B cell (primary cell): ENCODE data around the gene SYT4. TPM values are rescaled to one million over a fixed set of nuclear protein-coding genes. Genes with fewer than 3 reads are reported as not detected.

Source experiments
- ATAC-seq: fragments of 200-7000 bp; cut with Tn5 transposase; one replicate; pipeline ENCODE4 v1.10.0; 2021; ENCODE audit warnings: low read depth, mild to moderate bottlenecking, moderate number of reproducible peaks, moderate library complexity
- CTCF ChIA-PET: fragments of 350-600 bp; sonication (Branson Sonifier 250); formaldehyde crosslinking; loops from one replicate; lab custom pipeline; 2021; ENCODE audit warnings: antibody characterized with exemption, inconsistent platforms; lab: Charles Lee
- POLR2A ChIA-PET: fragments of 350-600 bp; sonication (Branson Sonifier 250); formaldehyde crosslinking; loops from one replicate; lab custom pipeline; 2021; ENCODE audit warnings: antibody characterized with exemption; lab: Charles Lee
- DNase-seq: peaks from one replicate; pipeline ENCODE4 v3.0.0; 2013
- H2AFZ ChIP-seq: 2 replicates; pipeline ENCODE4 v1.6.1; 2012; ENCODE audit warnings: mild to moderate bottlenecking, low read depth, low read length; ENCODE audit not compliant: insufficient read depth, poor library complexity, severe bottlenecking
- H3K27ac ChIP-seq, 2 donors: 1 replicate in 1 of 2; 2 replicates in 1 of 2; pipeline ENCODE4 v1.5.1; 2012 to 2013; ENCODE audit warnings: low read length in 2 of 2, mild to moderate bottlenecking in 2 of 2, moderate library complexity in 1 of 2
- H3K27me3 ChIP-seq, 4 experiments: fragments of 200-600 bp in 1 of 4; sonication (generic) in 1 of 4; replicated peaks in 1 of 4; 1 replicate in 2 of 4; 2 replicates in 2 of 4; pipeline versions ENCODE4 v1.6.1 to v1.7.0; 2013 to 2016; ENCODE audit warnings: low read length in 3 of 4, mild to moderate bottlenecking in 2 of 4, mixed read lengths in 1 of 4, moderate library complexity in 1 of 4; ENCODE audit not compliant: insufficient read depth in 4 of 4, control insufficient read depth in 3 of 4; ENCODE audit errors: control extremely low read depth in 1 of 4
- H3K36me3 ChIP-seq, 2 experiments: replicated peaks in 1 of 2; 1 replicate in 1 of 2; 2 replicates in 1 of 2; pipeline versions ENCODE4 v1.6.1 to v1.7.1; 2013; ENCODE audit warnings: low read length in 1 of 2; ENCODE audit not compliant: insufficient read depth in 2 of 2, control insufficient read depth in 1 of 2; ENCODE audit errors: control extremely low read depth in 1 of 2, extremely low read depth in 1 of 2
- H3K4me1 ChIP-seq, 2 donors: fragments of 200-600 bp in 1 of 2; sonication (generic) in 1 of 2; 1 replicate in 1 of 2; 2 replicates in 1 of 2; pipeline versions ENCODE4 v1.5.1 to v1.6.1; 2013 to 2017; ENCODE audit warnings: low read length in 2 of 2; ENCODE audit not compliant: control insufficient read depth in 2 of 2, insufficient read depth in 2 of 2
- H3K4me2 ChIP-seq: replicated peaks from 2 replicates; pipeline ENCODE3; 2012; ENCODE audit warnings: mild to moderate bottlenecking, low read depth, low read length; ENCODE audit not compliant: poor library complexity, severe bottlenecking
- H3K4me3 ChIP-seq, 5 experiments: fragments of 200-600 bp in 1 of 5; sonication (generic) in 1 of 5; 1 replicate in 3 of 5; 2 replicates in 2 of 5; pipeline versions ENCODE4 v1.5.1 to v1.7.0; 2011 to 2016; ENCODE audit warnings: low read length in 4 of 5, mild to moderate bottlenecking in 4 of 5, low read depth in 2 of 5, control low read depth in 1 of 5, moderate library complexity in 1 of 5; ENCODE audit not compliant: insufficient read depth in 1 of 5; ENCODE audit errors: control extremely low read depth in 1 of 5, extremely low read depth in 1 of 5
- H3K79me2 ChIP-seq: fragments of 200-600 bp; sonication (generic); one replicate; pipeline ENCODE4 v1.6.0; 2016; ENCODE audit warnings: low read length; ENCODE audit not compliant: control insufficient read depth, insufficient read depth
- H3K9ac ChIP-seq: fragments of 200-600 bp; sonication (generic); 2 replicates; pipeline ENCODE4 v1.6.1; 2017; ENCODE audit warnings: mild to moderate bottlenecking, low read length, moderate library complexity
- H3K9me3 ChIP-seq, 3 donors: one replicate each; pipeline versions ENCODE4 v1.6.1 to v1.7.1; 2013; ENCODE audit warnings: low read length in 2 of 3; ENCODE audit not compliant: control insufficient read depth in 2 of 3, insufficient read depth in 1 of 3; ENCODE audit errors: control extremely low read depth in 1 of 3
- H4K20me1 ChIP-seq: 2 replicates; pipeline ENCODE4 v1.6.0; 2012; ENCODE audit warnings: mild to moderate bottlenecking, low read length; ENCODE audit not compliant: insufficient read depth, control insufficient read depth, poor library complexity, severe bottlenecking
- H3K27ac Mint-ChIP-seq: one replicate; pipeline ENCODE4 v1.8.0; 2021; ENCODE audit warnings: mixed read lengths
- H3K27me3 Mint-ChIP-seq: one replicate; pipeline ENCODE4 v1.8.0; 2021; ENCODE audit warnings: mixed read lengths
- H3K4me1 Mint-ChIP-seq: one replicate; pipeline ENCODE4 v1.8.0; 2021; ENCODE audit warnings: mixed read lengths
- H3K4me3 Mint-ChIP-seq: one replicate; pipeline ENCODE4 v1.8.0; 2021; ENCODE audit warnings: mixed read lengths
- H3K9me3 Mint-ChIP-seq: one replicate; pipeline ENCODE4 v1.8.0; 2022; ENCODE audit warnings: mixed read lengths; ENCODE audit not compliant: insufficient read depth
- CTCF ChIP-seq: fragments of 200-600 bp; IDR thresholded peaks from one replicate; pipeline ENCODE4 v1.8.0; 2022; ENCODE audit warnings: antibody characterized with exemption, mild to moderate bottlenecking
- EZH2 ChIP-seq: IDR thresholded peaks from 2 replicates; pipeline ENCODE4 v1.6.1; 2012; ENCODE audit warnings: borderline replicate concordance, low read depth, mild to moderate bottlenecking, moderate library complexity, low read length; ENCODE audit not compliant: insufficient read depth, poor library complexity, severe bottlenecking
- WGBS: methylation state at CpG from one replicate; pipeline ENCODE4 v1.1.5; 2013; ENCODE audit warnings: missing lambda C conversion rate; ENCODE audit not compliant: insufficient coverage; 5-methylcytosine and 5-hydroxymethylcytosine counted together
- intact Hi-C: fragments of 100-400 bp; cut with micrococcal nuclease; formaldehyde crosslinking; loops from one replicate; pipeline ENCODE4 v1.10.0; 2022
- polyA plus RNA-seq: library from polyadenylated mRNA; depleted of rRNA; stranded (reverse); fragments of >200 nt; gene quantifications from 2 replicates; pipeline ENCODE4 v1.2.3, GENCODE V29; 2012
- total RNA-seq, 2 donors: library from RNA; stranded (reverse); fragments of 120-200 nt in 1 of 2; gene quantifications; 1 replicate in 1 of 2; 2 replicates in 1 of 2; pipeline versions ENCODE4 v1.2.3 to v1.2.4, GENCODE V29; 2013 to 2022

The SYT4 gene
- total and polyA plus RNA-seq, 2 donors (not counting 1 experiment from before 2014, with no cell fraction given) = not detected

GRCh38 chr18:43271593-43272432 lies 5.5 kb downstream of the SYT4 start:
- H3K4me1 ChIP-seq = no peaks in the 10 kb centered on the region
- H3K36me3 ChIP-seq = no peaks in the 10 kb centered on the region
- POLR2A ChIA-PET = no interaction called here
- peak; percentile 35 for DNase-seq
- no peak overlapping the region for H3K27ac ChIP-seq
- no peak overlapping the region for H3K9ac ChIP-seq
- intact Hi-C loops = loop anchor here (5.0 kb wide), 1 partner anchor 975 kb away; no protein-coding TSS in a partner anchor
- H3K9me3 ChIP-seq = no peaks in the 10 kb centered on the region
- H3K4me3 ChIP-seq = no peak overlapping the region
- no peaks in the 10 kb centered on the region for H3K27me3 ChIP-seq
- Mint-ChIP-seq H3K9me3 (no peaks in the 10 kb centered on the region), H3K27ac (no peak overlapping the region), H3K27me3 (peaks cover under 1% of the 10 kb centered on the region), H3K4me1 (no peaks in the 10 kb centered on the region), H3K4me3 (no peak overlapping the region)
- ATAC-seq = no peak
- 50% methylated on average over 1 of the region's 6 CpGs for WGBS
- H3K4me2 ChIP-seq = no peak overlapping the region
- CTCF ChIA-PET = interaction anchor here (0.7 to 5.5 kb wide), 11 partner anchors 12 to 1218 kb away, joined by 3 to 83 read pairs (median 3); no protein-coding TSS in a partner anchor
- TF ChIP-seq EZH2 (no peak), CTCF (peak; percentile 95)
- no peaks in the 10 kb centered on the region for H3K79me2 ChIP-seq
- H4K20me1 ChIP-seq = no peaks in the 10 kb centered on the region
- no peak overlapping the region for H2AFZ ChIP-seq

- Histone ChIP-seq H3K36me3 (no peaks in the 10 kb centered on the region), H3K9ac (no peak overlapping the region), H3K4me2 (no peak overlapping the region), H3K79me2 (no peaks in the 10 kb centered on the region), H3K4me3 (no peak overlapping the region), H3K27ac (no peak overlapping the region), H3K27me3 (no peaks in the 10 kb centered on the region), H3K9me3 (no peaks in the 10 kb centered on the region), H3K4me1 (no peaks in the 10 kb centered on the region), H2AFZ (no peak overlapping the region), H4K20me1 (no peaks in the 10 kb centered on the region)
- H3K27ac Mint-ChIP-seq = no peak overlapping the region
- TF ChIP-seq EZH2 (no peak), CTCF (no peak)
- no peak overlapping the region for H3K4me3 Mint-ChIP-seq
- WGBS = 88% methylated on average over 1 of the region's 1 CpG
- CTCF ChIA-PET = interaction anchor here (2.1 kb wide), 1 partner anchor 1153 kb away, joined by 7 read pairs; no protein-coding TSS in a partner anchor
- no peaks in the 10 kb centered on the region for H3K27me3 Mint-ChIP-seq
- H3K9me3 Mint-ChIP-seq = no peaks in the 10 kb centered on the region
- H3K4me1 Mint-ChIP-seq = no peaks in the 10 kb centered on the region
- POLR2A ChIA-PET = no interaction called here
- ATAC-seq (no peak), DNase-seq (no peak)
- intact Hi-C loops = no loop called here
These were observed 9.5 kb downstream of the SYT4 start for GRCh38 chr18:43267818-43268217.
